ENCODE measurements around the gene PLCL1.

Gene PLCL1

DNA sequence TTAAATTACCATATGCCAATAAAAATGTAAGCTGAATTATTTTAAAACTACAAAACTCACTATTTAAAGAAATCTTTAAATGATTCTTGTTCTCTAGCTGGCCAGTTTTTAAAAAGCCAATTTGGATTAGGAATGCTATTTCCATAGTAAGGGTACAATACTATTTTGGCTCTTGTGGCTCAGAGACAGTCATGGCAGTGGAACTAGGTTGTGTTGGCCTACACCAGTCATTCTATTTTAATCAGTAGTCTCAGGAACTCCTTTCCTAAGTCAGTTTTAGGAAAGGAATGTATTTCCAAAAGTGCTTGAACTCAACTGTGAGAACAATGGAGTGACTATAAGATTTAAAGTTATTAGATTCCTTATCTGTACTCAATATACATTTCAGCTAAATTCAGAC lies 25.1 kb upstream of the PLCL1 start:
- no peak overlapping the region for H3K4me3 ChIP-seq (ENCODE audit: low read depth, low read length)
- TF ChIP-seq, protein P1, sequence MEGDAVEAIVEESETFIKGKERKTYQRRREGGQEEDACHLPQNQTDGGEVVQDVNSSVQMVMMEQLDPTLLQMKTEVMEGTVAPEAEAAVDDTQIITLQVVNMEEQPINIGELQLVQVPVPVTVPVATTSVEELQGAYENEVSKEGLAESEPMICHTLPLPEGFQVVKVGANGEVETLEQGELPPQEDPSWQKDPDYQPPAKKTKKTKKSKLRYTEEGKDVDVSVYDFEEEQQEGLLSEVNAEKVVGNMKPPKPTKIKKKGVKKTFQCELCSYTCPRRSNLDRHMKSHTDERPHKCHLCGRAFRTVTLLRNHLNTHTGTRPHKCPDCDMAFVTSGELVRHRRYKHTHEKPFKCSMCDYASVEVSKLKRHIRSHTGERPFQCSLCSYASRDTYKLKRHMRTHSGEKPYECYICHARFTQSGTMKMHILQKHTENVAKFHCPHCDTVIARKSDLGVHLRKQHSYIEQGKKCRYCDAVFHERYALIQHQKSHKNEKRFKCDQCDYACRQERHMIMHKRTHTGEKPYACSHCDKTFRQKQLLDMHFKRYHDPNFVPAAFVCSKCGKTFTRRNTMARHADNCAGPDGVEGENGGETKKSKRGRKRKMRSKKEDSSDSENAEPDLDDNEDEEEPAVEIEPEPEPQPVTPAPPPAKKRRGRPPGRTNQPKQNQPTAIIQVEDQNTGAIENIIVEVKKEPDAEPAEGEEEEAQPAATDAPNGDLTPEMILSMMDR (IDR thresholded peaks at IDR 0.05; ENCODE audit: low read depth, low read length) = no peak
- TF ChIP-seq MYC (IDR thresholded peaks at IDR 0.05; ENCODE audit: low read depth, low read length) (no peak), POLR2A (IDR thresholded peaks at IDR 0.05; ENCODE audit: extremely low read depth, insufficient read length) (no peak)
- TF ChIP-seq, protein P2, sequence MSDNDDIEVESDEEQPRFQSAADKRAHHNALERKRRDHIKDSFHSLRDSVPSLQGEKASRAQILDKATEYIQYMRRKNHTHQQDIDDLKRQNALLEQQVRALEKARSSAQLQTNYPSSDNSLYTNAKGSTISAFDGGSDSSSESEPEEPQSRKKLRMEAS (IDR thresholded peaks at IDR 0.05; ENCODE audit: low read depth, low read length) = no peak
- no peak for DNase-seq (ENCODE audit: low read depth)

DNA sequence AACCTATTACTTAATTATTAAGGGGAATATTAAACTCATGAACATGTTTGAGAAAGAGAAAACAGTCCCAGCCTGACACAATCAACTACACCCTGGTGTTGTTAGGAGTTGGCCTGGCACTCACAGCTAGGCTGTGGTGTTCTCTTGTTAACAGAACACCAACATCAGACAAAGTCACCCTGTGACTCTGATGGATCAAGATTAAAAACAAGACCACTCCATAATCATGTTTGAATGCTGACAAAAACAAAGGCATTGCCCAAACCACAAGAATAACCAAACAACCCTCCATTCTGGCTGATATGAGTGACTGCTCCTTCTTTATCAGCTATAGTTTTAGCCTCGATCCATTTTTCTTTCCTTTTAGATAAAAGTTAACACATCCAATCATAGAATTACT lies 22.3 kb upstream of the PLCL1 start:
- TF ChIP-seq, protein P2 (IDR thresholded peaks at IDR 0.05; ENCODE audit: low read depth, low read length) = no peak
- H3K4me3 ChIP-seq (ENCODE audit: low read depth, low read length) = no peak overlapping the region
- DNase-seq (ENCODE audit: low read depth) = no peak

- H3K4me3 ChIP-seq (ENCODE audit: low read depth, low read length) = no peak within 1 kb of the TSS
- DNase-seq (ENCODE audit: low read depth) = no peak
- TF ChIP-seq MYC (IDR thresholded peaks at IDR 0.05; ENCODE audit: low read depth, low read length) (no peak), POLR2A (IDR thresholded peaks at IDR 0.05; ENCODE audit: extremely low read depth, insufficient read length) (no peak)
- TF ChIP-seq, protein P1 (IDR thresholded peaks at IDR 0.05; ENCODE audit: low read depth, low read length) = no peak
- TF ChIP-seq, protein P2 (IDR thresholded peaks at IDR 0.05; ENCODE audit: low read depth, low read length) = no peak
Observed at GRCh38 chr2:197784956-197785941, 19.1 kb upstream of the PLCL1 start, which contains the start of gene BOLL. TSS of gene BOLL (minus strand) at chr2:197785319. CDS start at chr2:197781850, 3,469 bp downstream.

GRCh38 chr2:197786010-197786877 lies 18.1 kb upstream of the PLCL1 start:
- TF ChIP-seq, protein P1 (IDR thresholded peaks at IDR 0.05; ENCODE audit: low read depth, low read length) = no peak
- TF ChIP-seq, protein P2 (IDR thresholded peaks at IDR 0.05; ENCODE audit: low read depth, low read length) = no peak
- no peak for TF ChIP-seq MYC (IDR thresholded peaks at IDR 0.05; ENCODE audit: low read depth, low read length)
- no peak for TF ChIP-seq POLR2A (IDR thresholded peaks at IDR 0.05; ENCODE audit: extremely low read depth, insufficient read length)
- DNase-seq (ENCODE audit: low read depth) = no peak
- H3K4me3 ChIP-seq (ENCODE audit: low read depth, low read length) = no peak overlapping the region

DNA sequence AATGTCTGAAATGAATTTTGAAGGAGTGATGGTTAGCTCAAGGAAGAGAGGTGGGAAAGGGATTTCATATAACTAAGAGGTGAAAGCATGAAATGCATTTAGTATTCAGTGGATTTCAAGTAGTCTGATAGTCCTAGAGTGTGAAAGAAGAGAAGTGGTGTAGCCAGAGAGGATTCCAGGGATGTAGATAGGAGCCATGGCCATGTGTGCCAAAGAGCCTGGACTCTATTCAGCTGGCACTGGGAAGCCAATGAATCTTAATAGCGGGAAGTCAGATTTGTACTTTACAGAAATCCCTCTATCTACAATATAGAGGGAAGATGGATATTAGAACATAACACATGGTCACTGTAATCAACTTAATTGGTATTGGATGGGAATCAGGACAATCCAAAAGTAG lies 10.9 kb upstream of the PLCL1 start:
- DNase-seq (ENCODE audit: low read depth) = no peak
- H3K4me3 ChIP-seq (ENCODE audit: low read depth, low read length) = no peak overlapping the region
- TF ChIP-seq POLR2A (IDR thresholded peaks at IDR 0.05; ENCODE audit: extremely low read depth, insufficient read length) (no peak), MYC (IDR thresholded peaks at IDR 0.05; ENCODE audit: low read depth, low read length) (no peak)
- TF ChIP-seq, protein P1 (IDR thresholded peaks at IDR 0.05; ENCODE audit: low read depth, low read length) = no peak
- TF ChIP-seq, protein P2 (IDR thresholded peaks at IDR 0.05; ENCODE audit: low read depth, low read length) = no peak
